Natural killer cell treated with Interleukin-12 subunit alpha and Interleukin-12 subunit beta and Interleukin-15 and Interleukin-18, amount 100 ng/mL, for 72 hours (primary cell): Measurements from ENCODE around the gene ERGIC3. TPM values are rescaled to one million over a fixed set of nuclear protein-coding genes. Genes with fewer than 3 reads are reported as not detected.

ENCODE experiments used
- ATAC-seq, 2 donors: fragments of 150-1000 bp; cut with Tn5 transposase in 1 of 2; sonication (Bioruptor Pico), chemical (Tn5 transposase) in 1 of 2; 2 replicates each; pipeline ENCODE4 v1.10.0; 2021
- DNase-seq: peaks from one replicate; pipeline ENCODE4 v3.0.0; 2022; ENCODE audit warnings: low spot score
- H3K27ac Mint-ChIP-seq, 2 donors: 1 replicate in 1 of 2; 2 replicates in 1 of 2; pipeline ENCODE4 v1.8.0; 2022; ENCODE audit warnings: mixed read lengths in 2 of 2, mild to moderate bottlenecking in 1 of 2, moderate library complexity in 1 of 2
- H3K27me3 Mint-ChIP-seq, 2 donors: 1 replicate in 1 of 2; 2 replicates in 1 of 2; pipeline ENCODE4 v1.8.0; 2022; ENCODE audit warnings: mixed read lengths in 2 of 2
- H3K36me3 Mint-ChIP-seq: one replicate; pipeline ENCODE4 v1.8.0; 2022; ENCODE audit warnings: mixed read lengths
- H3K4me1 Mint-ChIP-seq, 2 donors: 1 replicate in 1 of 2; 2 replicates in 1 of 2; pipeline ENCODE4 v1.8.0; 2022; ENCODE audit warnings: low read depth in 2 of 2, mixed read lengths in 2 of 2, mild to moderate bottlenecking in 1 of 2
- H3K4me3 Mint-ChIP-seq: one replicate; pipeline ENCODE4 v1.8.0; 2022; ENCODE audit warnings: mixed read lengths
- H3K9me3 Mint-ChIP-seq: 2 replicates; pipeline ENCODE4 v1.8.0; 2022; ENCODE audit warnings: mixed read lengths
- total RNA-seq, 2 donors: library from RNA; stranded (reverse); gene quantifications; one replicate each; pipeline ENCODE4 v1.2.3, GENCODE V29; 2022

ERGIC3 gene
- total RNA-seq, 2 donors from 2014 or later = 129 to 164 TPM

DNA sequence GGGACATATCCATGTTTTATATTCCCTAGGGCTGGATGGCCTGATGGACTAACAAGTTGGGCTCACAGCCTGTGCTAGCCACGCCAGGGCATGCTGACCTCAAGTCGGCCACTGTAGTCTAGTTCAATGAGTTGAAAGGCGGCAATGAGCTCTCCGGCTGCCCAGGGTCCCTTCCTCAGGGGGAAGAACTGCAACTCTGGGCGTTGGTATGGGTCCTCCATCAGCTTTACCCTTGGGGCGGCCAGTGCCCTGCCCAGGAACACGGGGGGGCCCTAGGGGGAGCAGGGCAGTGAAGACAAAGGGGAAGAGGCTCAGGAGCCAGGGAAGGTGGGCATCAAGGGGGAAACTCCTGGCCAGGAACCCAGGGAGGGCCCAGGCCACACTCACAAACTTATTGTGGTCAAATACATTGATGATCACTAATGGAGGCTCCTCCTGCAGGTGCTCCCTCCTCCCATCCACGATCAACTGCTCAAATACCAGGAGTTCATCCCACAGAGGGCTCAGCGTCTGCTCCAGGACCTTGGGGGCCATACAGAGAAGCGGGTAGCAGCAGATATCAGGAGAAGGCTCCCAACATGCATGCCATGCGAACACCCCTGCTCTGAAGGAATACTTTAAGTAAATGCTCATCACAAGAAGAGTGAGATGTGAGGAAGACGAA, 41.0 kb downstream of the ERGIC3 start:
- DNase-seq (no peak), ATAC-seq (no peak)
- no peaks in the 10 kb centered on the region for H3K27me3 Mint-ChIP-seq
- no peaks in the 10 kb centered on the region for H3K9me3 Mint-ChIP-seq
- no peak overlapping the region for H3K27ac Mint-ChIP-seq
- H3K36me3 Mint-ChIP-seq = no peaks in the 10 kb centered on the region
- H3K4me3 Mint-ChIP-seq = no peak overlapping the region
- H3K4me1 Mint-ChIP-seq = no peaks in the 10 kb centered on the region

DNA sequence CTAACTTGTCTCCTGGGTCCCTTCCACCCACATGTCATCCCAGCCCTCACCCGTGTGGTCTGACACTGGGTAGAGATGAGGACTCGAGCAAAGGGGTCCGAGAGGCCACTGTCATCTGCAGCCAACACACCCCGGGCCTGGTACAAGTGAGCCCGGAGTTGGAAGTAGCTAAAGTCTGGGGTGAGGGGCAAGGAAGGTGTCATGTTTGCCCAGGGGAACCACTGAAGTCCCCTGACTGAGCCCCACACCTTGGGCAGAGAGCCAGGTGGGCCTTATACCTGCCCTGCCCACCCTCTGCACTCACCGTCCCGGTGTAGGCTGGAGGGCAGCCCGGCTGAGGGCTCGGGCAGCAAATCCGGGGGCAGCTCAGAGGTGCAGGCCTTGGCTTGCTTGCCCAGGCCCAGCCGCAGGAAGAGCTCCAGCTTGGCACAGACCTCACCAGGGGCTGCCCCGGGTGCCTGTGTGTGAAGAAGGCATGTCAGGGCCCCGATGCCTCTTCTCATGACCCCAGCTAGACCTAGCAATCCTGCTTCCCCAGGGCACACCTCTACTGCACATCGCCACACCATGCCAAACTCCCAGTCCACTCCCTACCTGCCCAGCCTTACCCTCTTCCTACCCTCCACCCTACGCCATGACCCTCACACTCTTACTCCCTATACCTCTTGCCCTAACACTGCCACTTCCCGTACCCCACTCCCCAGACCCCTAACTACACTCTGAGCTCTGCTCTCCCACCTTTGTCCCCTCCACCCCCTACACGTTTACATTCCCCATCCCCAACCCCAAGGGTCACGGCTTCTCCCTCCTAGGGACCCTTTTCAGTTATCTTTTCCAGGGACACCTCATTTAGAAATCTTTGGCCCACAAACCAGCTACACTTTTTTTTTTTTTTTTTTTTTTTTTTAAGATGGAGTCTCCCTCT, 42.0 kb downstream of the ERGIC3 start:
- no peak for DNase-seq
- no peaks in the 10 kb centered on the region for H3K4me1 Mint-ChIP-seq
- H3K4me3 Mint-ChIP-seq = no peak overlapping the region
- no peaks in the 10 kb centered on the region for H3K9me3 Mint-ChIP-seq
- ATAC-seq = peak in 1 of 2 donors; percentile 40
- no peaks in the 10 kb centered on the region for H3K36me3 Mint-ChIP-seq
- no peaks in the 10 kb centered on the region for H3K27me3 Mint-ChIP-seq
- H3K27ac Mint-ChIP-seq = no peak overlapping the region

DNA sequence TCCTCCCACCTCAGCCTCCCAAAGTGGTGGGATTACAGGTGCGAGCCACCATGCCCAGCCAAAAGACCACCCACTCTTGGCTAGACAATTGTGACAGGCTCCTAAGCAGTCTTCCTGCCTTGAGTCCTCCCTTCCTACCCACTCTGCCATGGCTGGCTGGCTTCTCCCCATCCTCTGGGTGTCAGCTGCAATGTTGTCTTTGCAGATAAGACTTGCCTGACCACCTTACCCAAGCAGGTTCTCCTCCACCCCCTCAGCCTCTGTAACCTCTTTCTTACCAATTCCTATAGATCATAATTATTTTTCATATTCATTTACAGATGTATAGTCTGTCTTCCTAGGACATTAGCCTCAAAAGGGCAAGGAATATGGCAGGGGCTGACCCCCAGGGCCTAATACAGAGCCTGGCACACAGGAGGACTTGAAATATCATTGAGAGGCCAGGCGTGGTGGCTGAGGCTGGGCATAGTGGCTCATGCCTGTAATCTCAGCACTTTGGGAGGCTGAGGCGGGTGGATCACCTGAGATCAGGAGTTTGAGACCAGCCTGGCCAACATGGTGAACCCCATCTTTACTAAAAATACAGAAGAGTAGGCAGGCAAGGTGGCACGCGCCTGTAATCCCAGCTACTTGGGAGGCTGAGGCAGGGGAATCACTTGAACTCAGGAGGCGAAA, 45.0 kb downstream of the ERGIC3 start:
- Mint-ChIP-seq H3K27ac (no peak overlapping the region), H3K9me3 (no peaks in the 10 kb centered on the region), H3K36me3 (no peaks in the 10 kb centered on the region), H3K4me1 (no peaks in the 10 kb centered on the region), H3K4me3 (no peak overlapping the region), H3K27me3 (no peaks in the 10 kb centered on the region)
- ATAC-seq = no peak
- DNase-seq = no peak

DNA sequence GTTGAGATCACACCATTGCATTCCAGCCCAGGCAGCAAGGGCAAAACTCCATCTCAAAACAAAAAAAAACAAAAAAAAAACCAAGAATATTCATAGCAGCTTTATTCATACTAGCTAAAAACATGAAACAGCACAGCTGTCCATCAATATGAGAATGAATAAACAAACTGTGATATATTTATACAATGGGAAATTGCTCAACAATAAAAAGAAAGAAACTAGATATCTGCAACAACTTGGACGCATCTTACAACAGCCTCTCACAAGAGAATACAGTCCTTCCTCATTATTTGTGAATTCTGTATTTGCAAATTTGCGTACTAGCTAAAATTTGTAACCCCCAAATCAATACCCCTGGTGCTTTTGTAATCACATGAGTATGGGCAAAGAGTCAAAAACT, 45.6 kb downstream of the ERGIC3 start:
- H3K4me1 Mint-ChIP-seq = no peaks in the 10 kb centered on the region
- no peaks in the 10 kb centered on the region for H3K27me3 Mint-ChIP-seq
- no peak overlapping the region for H3K27ac Mint-ChIP-seq
- ATAC-seq = no peak
- no peak for DNase-seq
- H3K36me3 Mint-ChIP-seq = no peaks in the 10 kb centered on the region
- no peaks in the 10 kb centered on the region for H3K9me3 Mint-ChIP-seq
- no peak overlapping the region for H3K4me3 Mint-ChIP-seq

DNA sequence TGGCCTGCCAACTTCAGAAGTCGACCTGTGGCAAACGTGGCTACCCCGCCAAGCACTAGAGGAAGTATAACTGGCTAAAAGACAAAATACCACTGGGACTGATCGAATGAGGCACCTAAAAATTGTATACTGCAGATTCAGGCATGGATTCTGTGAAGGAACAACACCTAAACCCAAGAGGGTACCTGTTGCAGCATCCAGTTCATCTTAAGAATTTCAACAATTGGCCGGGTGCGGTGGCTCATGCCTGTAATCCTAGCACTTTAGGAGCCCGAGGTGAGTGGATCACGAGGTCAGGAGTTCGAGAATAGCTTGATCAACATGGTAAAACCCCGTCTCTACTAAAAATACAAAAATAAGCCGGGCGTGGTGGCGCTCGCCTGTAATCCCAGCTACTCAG, 46.5 kb downstream of the ERGIC3 start:
- Mint-ChIP-seq H3K36me3 (no peaks in the 10 kb centered on the region), H3K27me3 (no peaks in the 10 kb centered on the region), H3K9me3 (no peaks in the 10 kb centered on the region), H3K27ac (no peak overlapping the region), H3K4me3 (no peak overlapping the region), H3K4me1 (no peaks in the 10 kb centered on the region)
- ATAC-seq = no peak
- DNase-seq = no peak

DNA sequence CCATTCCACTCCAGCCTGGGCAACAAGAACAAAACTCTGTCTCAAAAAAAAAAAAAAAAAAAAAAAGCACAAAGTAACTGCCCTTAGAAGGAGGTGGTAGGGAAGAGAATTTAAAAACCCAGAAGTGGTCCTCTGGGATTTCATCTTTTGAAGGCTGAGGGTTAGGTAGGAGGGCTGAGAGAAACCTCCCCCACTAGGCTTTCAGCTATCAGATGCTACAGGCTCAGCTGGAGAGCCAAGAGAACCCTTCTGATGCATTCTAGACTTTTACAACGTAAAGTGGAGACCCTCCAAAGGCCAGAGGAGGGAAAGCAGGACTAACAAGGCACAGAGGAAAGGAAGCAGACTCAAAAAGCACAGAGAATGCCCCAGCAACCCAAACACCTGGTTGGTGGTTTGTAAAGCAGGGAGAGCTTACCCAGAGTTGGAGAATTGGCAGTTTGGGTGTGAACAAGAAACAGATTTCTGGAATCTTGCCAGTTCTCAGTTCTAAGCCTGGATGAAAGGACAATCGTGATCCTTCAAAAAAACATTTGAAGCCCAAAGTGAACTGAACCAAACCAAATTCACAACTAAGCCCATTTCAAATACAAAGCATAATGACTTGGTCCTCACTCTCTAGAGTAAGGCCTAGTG, 50.6 kb downstream of the ERGIC3 start:
- Mint-ChIP-seq H3K36me3 (no peaks in the 10 kb centered on the region), H3K4me3 (no peak overlapping the region), H3K4me1 (no peaks in the 10 kb centered on the region), H3K27me3 (peaks cover 7 to 8% of the 10 kb centered on the region in 2 donors), H3K27ac (no peak overlapping the region), H3K9me3 (no peaks in the 10 kb centered on the region)
- ATAC-seq = no peak
- no peak for DNase-seq

DNA sequence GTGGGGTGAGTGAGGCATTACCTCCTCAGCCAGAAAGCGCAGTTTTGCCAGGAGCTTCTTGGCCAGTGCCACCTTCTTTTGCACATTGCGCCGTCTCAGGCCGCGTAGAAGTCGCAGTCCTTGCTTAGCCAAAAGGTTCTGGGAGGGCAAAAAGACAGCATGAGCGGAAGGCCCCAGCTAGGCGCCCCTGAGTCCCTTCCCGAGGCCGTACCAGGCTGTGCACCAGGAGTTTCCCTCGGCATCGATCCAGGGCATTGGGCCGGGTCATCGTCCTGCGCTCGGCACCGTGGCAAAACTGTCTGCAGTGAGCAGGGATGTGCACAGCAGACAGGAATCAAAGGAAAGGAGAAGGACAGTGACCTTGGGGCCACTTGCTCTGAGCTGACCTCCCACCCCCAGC, 53.6 kb downstream of the ERGIC3 start:
- ATAC-seq = no peak
- H3K27ac Mint-ChIP-seq = no peak overlapping the region
- H3K4me3 Mint-ChIP-seq = no peak overlapping the region
- H3K9me3 Mint-ChIP-seq = no peaks in the 10 kb centered on the region
- H3K4me1 Mint-ChIP-seq = peaks cover 0 to 4% of the 10 kb centered on the region in 2 donors
- no peaks in the 10 kb centered on the region for H3K36me3 Mint-ChIP-seq
- DNase-seq = no peak
- peaks cover 23 to 28% of the 10 kb centered on the region in 2 donors for H3K27me3 Mint-ChIP-seq

DNA sequence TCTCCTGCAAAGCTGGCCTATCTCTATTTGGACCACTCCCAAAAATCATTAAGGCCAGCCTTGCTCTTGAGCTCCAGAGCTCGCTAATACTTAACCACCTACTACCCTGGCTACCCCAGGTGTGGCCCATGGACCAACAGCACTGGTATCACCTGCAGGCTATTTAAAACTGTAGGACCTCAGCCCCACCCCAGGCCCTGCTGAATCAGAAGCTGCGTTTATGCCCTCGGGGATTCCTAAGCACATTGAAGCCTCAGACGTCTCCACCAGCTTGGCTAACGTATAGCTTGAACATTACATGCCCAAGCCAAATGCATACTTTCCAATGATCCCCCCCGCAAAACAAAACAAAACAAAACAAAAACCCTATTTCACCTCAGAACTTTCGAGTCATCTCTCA, 54.0 kb downstream of the ERGIC3 start:
- Mint-ChIP-seq H3K4me1 (peaks cover 0 to 4% of the 10 kb centered on the region in 2 donors), H3K27me3 (peaks cover 23 to 28% of the 10 kb centered on the region in 2 donors), H3K27ac (no peak overlapping the region), H3K36me3 (no peaks in the 10 kb centered on the region), H3K9me3 (no peaks in the 10 kb centered on the region), H3K4me3 (no peak overlapping the region)
- DNase-seq (no peak), ATAC-seq (no peak)

DNA sequence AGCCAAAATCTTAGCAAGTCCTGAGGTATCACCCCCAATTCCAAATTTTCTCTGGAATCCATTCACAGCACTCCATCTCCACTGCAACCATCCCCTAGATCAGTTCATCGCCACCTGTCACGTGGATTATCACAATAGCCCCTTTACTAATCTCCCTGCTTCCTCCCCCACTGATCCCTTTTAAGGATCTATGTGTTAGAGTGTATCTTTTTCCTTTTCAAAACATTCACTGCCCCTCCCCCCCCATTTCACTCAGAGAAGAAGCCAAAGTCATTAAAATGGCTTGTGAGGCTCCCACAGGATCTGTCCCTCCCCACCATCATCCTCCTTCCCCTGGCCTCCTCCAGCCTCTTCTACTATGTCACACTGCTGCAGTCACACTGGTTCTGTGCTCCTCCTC, 55.3 kb downstream of the ERGIC3 start:
- Mint-ChIP-seq H3K27ac (no peak overlapping the region), H3K27me3 (peaks cover 23 to 28% of the 10 kb centered on the region in 2 donors), H3K9me3 (no peaks in the 10 kb centered on the region), H3K4me1 (peaks cover 0 to 9% of the 10 kb centered on the region in 2 donors), H3K36me3 (no peaks in the 10 kb centered on the region), H3K4me3 (no peak overlapping the region)
- ATAC-seq (no peak), DNase-seq (no peak)

DNA sequence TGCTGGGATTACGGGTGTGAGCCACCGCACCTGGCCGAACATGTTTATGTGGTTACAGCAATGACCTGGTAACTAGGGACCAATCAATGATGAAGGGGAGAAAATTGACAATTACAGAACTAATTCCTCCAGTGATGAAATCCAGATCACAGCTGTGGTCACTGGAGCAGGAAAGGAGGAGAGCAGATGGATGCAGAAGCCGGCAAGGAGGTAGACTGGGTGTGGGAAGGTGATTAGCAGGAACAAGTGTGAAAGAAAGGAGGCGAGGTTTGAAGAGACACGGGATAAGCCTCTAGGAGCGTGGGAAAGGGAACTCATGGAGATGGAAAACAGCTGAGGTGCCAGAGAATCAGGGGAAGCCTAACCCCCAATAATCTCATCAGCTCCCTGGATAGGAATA, 56.6 kb downstream of the ERGIC3 start:
- Mint-ChIP-seq H3K4me1 (peaks cover 0 to 9% of the 10 kb centered on the region in 2 donors), H3K4me3 (no peak overlapping the region), H3K27ac (no peak overlapping the region), H3K9me3 (no peaks in the 10 kb centered on the region), H3K36me3 (no peaks in the 10 kb centered on the region), H3K27me3 (peaks cover 27 to 28% of the 10 kb centered on the region in 2 donors)
- no peak for DNase-seq
- no peak for ATAC-seq

DNA sequence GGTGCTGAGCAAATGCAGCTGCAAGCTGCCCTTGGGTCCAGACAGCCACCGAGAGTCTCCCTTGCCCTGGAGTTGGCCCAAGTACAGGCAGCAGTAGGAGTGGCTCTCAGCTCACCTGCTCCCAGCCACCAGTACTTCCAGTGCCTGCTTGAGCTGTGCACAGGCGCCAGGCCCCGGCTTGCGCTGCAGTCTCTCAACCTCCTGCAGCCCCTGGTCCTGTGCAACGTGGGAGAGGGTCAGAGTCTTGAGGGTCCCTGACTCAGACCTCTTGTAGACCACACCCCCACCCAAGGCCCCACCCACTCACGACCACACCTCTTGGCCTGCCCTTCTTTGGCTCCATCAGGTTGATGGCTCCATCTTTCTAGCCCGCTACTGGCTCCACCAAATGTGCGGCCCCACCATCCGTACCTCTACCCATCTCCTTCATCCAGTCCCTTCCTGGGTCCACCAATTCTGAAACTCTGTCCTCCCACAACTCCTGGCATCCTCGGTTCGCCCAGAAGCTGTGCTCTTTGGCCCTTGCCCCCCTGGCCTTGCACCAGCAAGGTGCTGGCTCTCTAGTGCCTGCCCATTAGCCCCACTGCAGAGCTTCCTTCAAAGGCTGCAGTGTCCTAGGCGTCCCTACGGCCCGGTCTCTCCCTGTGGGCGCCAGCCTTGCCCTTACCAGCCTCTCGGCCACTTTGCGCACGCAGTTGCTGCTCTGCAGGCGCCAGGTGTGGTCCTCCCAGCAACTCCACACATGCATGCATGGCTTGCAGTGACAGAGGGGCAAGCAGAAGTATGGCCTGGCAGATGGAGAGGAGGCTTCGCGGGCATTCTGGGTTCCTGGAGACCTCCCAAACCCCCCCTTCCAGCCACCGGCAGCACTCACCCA, 57.3 kb downstream of the ERGIC3 start:
- ATAC-seq (no peak), DNase-seq (no peak)
- H3K36me3 Mint-ChIP-seq = no peaks in the 10 kb centered on the region
- H3K4me3 Mint-ChIP-seq = no peak overlapping the region
- H3K27ac Mint-ChIP-seq = no peak overlapping the region
- peaks cover 27 to 28% of the 10 kb centered on the region in 2 donors for H3K27me3 Mint-ChIP-seq
- peaks cover 0 to 9% of the 10 kb centered on the region in 2 donors for H3K4me1 Mint-ChIP-seq
- H3K9me3 Mint-ChIP-seq = no peaks in the 10 kb centered on the region

DNA sequence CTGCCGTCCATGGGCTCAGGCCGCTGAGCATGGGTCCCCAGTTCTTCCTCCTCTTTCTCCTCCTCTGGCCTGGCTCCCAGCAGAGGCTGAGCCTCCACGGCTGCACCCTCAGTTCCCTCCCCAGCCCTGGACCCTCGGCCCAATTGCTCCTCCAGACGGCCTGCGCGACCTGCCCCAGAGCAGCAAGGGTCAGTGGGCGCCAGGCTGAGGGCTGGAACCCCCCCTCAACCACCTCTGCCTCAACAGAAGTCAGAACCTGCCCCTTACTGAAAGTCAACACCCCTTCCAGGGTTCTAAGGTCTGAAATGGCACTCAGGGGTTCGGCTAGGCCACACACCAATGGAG, 57.9 kb downstream of the ERGIC3 start:
- Mint-ChIP-seq H3K36me3 (no peaks in the 10 kb centered on the region), H3K9me3 (no peaks in the 10 kb centered on the region), H3K4me1 (peaks cover 0 to 9% of the 10 kb centered on the region in 2 donors), H3K4me3 (no peak overlapping the region), H3K27ac (no peak overlapping the region), H3K27me3 (peaks cover 27 to 28% of the 10 kb centered on the region in 2 donors)
- no peak for ATAC-seq
- no peak for DNase-seq
